HG02798 (cell line): ENCODE data around the gene AP2B1.
"Not testable (repeated sequence)": the region's sequence is repeated elsewhere in the genome, so short reads cannot be mapped to it uniquely, and the experiment has no call there.

Source experiments
- ATAC-seq: cut with Tn5 transposase; IDR thresholded peaks from one replicate; pipeline ENCODE4 v1.9.1; 2021; ENCODE audit warnings: mild to moderate bottlenecking; ENCODE audit not compliant: unreplicated experiment, poor library complexity

AP2B1 gene

GRCh38 chr17:35569405-35569804, 17.7 kb upstream of the AP2B1 start:
- no peak for ATAC-seq

- no peak for ATAC-seq
Measured at GRCh38 chr17:35575759-35576158, 11.4 kb upstream of the AP2B1 start.

GRCh38 chr17:35577830-35578196, 9.3 kb upstream of the AP2B1 start:
- ATAC-seq: no peak

GRCh38 chr17:35578197-35578928, 8.8 kb upstream of the AP2B1 start, which contains the start of gene PEX12:
Gene PEX12 (minus strand): TSS chr17:35578571. CDS start chr17:35578021, 550 bp downstream.
- peak; percentile 86 for ATAC-seq

GRCh38 chr17:35578929-35579432, 8.1 kb upstream of the AP2B1 start:
- ATAC-seq: no peak

- no peak for ATAC-seq
Measured at GRCh38 chr17:35584061-35584460, 3.1 kb upstream of the AP2B1 start.

- ATAC-seq: peak; percentile 12
Measured at GRCh38 chr17:35586569-35587073, 501 bp upstream of the AP2B1 start.

- no peak for ATAC-seq
Measured at GRCh38 chr17:35588196-35588920, 1.2 kb downstream of the AP2B1 start.

GRCh38 chr17:35596072-35596471, 8.9 kb downstream of the AP2B1 start:
- no peak for ATAC-seq

- no peak for ATAC-seq
Measured at GRCh38 chr17:35596530-35597233, 9.6 kb downstream of the AP2B1 start.

- no peak for ATAC-seq
Measured at GRCh38 chr17:35597604-35598003, 10.5 kb downstream of the AP2B1 start.

GRCh38 chr17:35603674-35604073, 16.6 kb downstream of the AP2B1 start:
- no peak for ATAC-seq

- no peak for ATAC-seq
Measured at GRCh38 chr17:35605678-35606077, 18.6 kb downstream of the AP2B1 start.

GRCh38 chr17:35607239-35607847, 20.2 kb downstream of the AP2B1 start:
- ATAC-seq: no peak

GRCh38 chr17:35609831-35610230, 22.7 kb downstream of the AP2B1 start:
- ATAC-seq: no peak

GRCh38 chr17:35610746-35611145, 23.6 kb downstream of the AP2B1 start:
- not testable (repeated sequence) for ATAC-seq

- no peak for ATAC-seq
Measured at GRCh38 chr17:35612924-35613521, 25.9 kb downstream of the AP2B1 start.

GRCh38 chr17:35614810-35615209, 27.7 kb downstream of the AP2B1 start:
- ATAC-seq: no peak

GRCh38 chr17:35616536-35616935, 29.4 kb downstream of the AP2B1 start:
- no peak for ATAC-seq

GRCh38 chr17:35617505-35617904, 30.4 kb downstream of the AP2B1 start:
- no peak for ATAC-seq
